Heart right ventricle (tissue), 16 donors: Measurements from ENCODE around the gene TRAF7. TPM values are rescaled to one million over a fixed set of nuclear protein-coding genes. Genes with fewer than 3 reads are reported as not detected.

Source experiments
- ATAC-seq, 8 donors: fragments of 200-7000 bp; cut with Tn5 transposase; one replicate each; pipeline ENCODE4 v1.9.1; 2020; ENCODE audit warnings: mild to moderate bottlenecking in 8 of 8, moderate library complexity in 8 of 8, moderate number of reproducible peaks in 1 of 8
- DNase-seq, 2 donors: peaks; one replicate each; pipeline ENCODE4 v3.0.0-alpha.2; 2020
- H3K27ac ChIP-seq, 10 donors: fragments of 200-600 bp; sonication (generic) in 2 of 10; one replicate each; pipeline versions ENCODE4 v1.5.0 to v1.8.0; 2020 to 2022; ENCODE audit warnings: mild to moderate bottlenecking in 3 of 10
- H3K27me3 ChIP-seq, 7 donors: fragments of 200-600 bp; one replicate each; pipeline ENCODE4 v1.8.0; 2021 to 2022; ENCODE audit warnings: mild to moderate bottlenecking in 2 of 7
- H3K36me3 ChIP-seq, 9 donors: fragments of 200-600 bp; sonication (generic) in 1 of 9; one replicate each; pipeline versions ENCODE4 v1.5.0 to v1.8.0; 2020 to 2022; ENCODE audit warnings: mild to moderate bottlenecking in 2 of 9
- H3K4me1 ChIP-seq, 9 donors: fragments of 200-600 bp; sonication (generic) in 1 of 9; one replicate each; pipeline versions ENCODE4 v1.5.0 to v1.8.0; 2020 to 2022; ENCODE audit warnings: mild to moderate bottlenecking in 4 of 9
- H3K4me3 ChIP-seq, 10 donors: fragments of 200-600 bp; sonication (generic) in 2 of 10; one replicate each; pipeline versions ENCODE4 v1.5.0 to v1.8.0; 2020 to 2022; ENCODE audit warnings: mild to moderate bottlenecking in 7 of 10, moderate library complexity in 2 of 10
- H3K9me3 ChIP-seq, 11 donors: fragments of 200-600 bp in 10 of 11; sonication (generic) in 2 of 11; one replicate each; pipeline versions ENCODE4 v1.5.0 to v1.8.0; 2013 to 2022; ENCODE audit warnings: mild to moderate bottlenecking in 2 of 11, control low read depth in 1 of 11, moderate library complexity in 1 of 11
- WGBS, 2 donors: extraction: QIAGEN DNeasy Blood & Tissue Kit; methylation state at CpG; one replicate each; pipeline ENCODE4 v1.1.7; 2013; ENCODE audit warnings: inconsistent platforms in 1 of 2; 5-methylcytosine and 5-hydroxymethylcytosine counted together
- intact Hi-C, 10 donors: fragments of 100-400 bp; cut with DNase I; formaldehyde crosslinking; loops; one replicate each; pipeline versions ENCODE4 v1.11.1 to v1.14.2; 2022
- polyA plus RNA-seq, 2 donors: library from polyadenylated mRNA; stranded (reverse); fragments of 200-250 nt; gene quantifications; one replicate each; pipeline ENCODE4 v1.2.3, GENCODE V29; 2013
- total RNA-seq, 10 donors: library from RNA; stranded (reverse); fragmentation: NEBNext Ultra II Directional in 3 of 10; extraction: Animal tissue kit (Norgen Biotek cat#: 25700) in 3 of 10; gene quantifications; one replicate each; pipeline versions ENCODE4 v1.2.1 to v1.2.4, GENCODE V29; 2021 to 2023
- TF ChIP-seq, protein P1 (sequence below), 9 donors: fragments of 200-600 bp; sonication (generic) in 2 of 9; IDR thresholded peaks; one replicate each; pipeline versions ENCODE4 v1.5.0 to v1.8.0; 2021 to 2022; ENCODE audit warnings: antibody characterized with exemption in 9 of 9, mild to moderate bottlenecking in 5 of 9, moderate library complexity in 1 of 9
- donor health status: Arrhythmogenic right ventricular cardiomyopathy.
- donor health status: ischemic (EF 13 %, LVEDD 7.1; RV severe dilation, severe dysfunction).
- donor health status: healthy with polysubstance abuse.
- donor health status: DM: no; HTN: yes; CAD: no.
- donor health status: DM: no; HTN: no; CAD: no.
- donor health status: ischemic (EF 25% LVEDD 6.9; RV normal size, moderate dysfunction).
- donor health status: ischemic (EF 25% LVEDD 5.7; RV mildly dilated, moderate dysfunction).
- donor health status: healthy.
- donor health status: DM: yes; HTN: yes; CAD: no.
- donor health status: Ischemic cardiomyopathy.
- donor health status: ischemic (EF 35%, LVEDD 5.7; RV mildly dilated, moderate dysfunction).
- donor health status: nonischemic (EF 11% LVEDD 7.7; RV severe dilation, severe dysfunction).
- donor health status: DM: yes; HTN: yes; CAD: no.
- donor health status: PGD.
- donor health status: ischemic (EF 29% LVEDD 5.4; RV normal size, mild dysfunction).
- donor health status: nonischemic (EF 23%, LVEDD 6.1; RV moderate dilation, normal function).

Gene TRAF7
- total and polyA plus RNA-seq, 12 donors: 14.6 to 44.9 (median 23.8) TPM

DNA sequence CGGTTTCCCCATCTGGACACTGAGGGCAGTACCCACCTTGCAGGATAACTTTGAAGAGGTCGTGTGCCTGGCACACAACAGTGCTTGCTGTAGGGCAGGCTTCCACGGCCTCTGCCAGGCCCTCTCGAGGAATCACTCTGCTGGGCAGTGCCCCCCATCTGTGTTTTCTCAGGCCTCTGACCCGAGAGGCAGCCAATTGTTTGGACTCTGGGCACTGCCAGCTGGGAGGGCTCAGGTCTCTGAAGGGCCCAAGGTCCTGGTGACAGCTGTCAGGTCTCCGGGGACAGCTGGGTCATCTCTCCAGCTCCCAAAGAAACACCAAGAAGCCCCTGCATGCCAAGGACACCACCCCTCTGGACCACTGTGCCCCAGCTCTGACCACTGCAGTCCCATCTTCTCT is 8.2 kb upstream of the TRAF7 start:
- Histone ChIP-seq H3K4me1 (peaks cover 13 to 50% (median 44%) of the 10 kb centered on the region in 9 donors), H3K4me3 (peak overlapping the region in 3 of 10 donors; percentile 49 to 64 (median 57))
- WGBS, 2 donors: 57 to 60% methylated on average over 6 of the region's 6 CpGs

DNA sequence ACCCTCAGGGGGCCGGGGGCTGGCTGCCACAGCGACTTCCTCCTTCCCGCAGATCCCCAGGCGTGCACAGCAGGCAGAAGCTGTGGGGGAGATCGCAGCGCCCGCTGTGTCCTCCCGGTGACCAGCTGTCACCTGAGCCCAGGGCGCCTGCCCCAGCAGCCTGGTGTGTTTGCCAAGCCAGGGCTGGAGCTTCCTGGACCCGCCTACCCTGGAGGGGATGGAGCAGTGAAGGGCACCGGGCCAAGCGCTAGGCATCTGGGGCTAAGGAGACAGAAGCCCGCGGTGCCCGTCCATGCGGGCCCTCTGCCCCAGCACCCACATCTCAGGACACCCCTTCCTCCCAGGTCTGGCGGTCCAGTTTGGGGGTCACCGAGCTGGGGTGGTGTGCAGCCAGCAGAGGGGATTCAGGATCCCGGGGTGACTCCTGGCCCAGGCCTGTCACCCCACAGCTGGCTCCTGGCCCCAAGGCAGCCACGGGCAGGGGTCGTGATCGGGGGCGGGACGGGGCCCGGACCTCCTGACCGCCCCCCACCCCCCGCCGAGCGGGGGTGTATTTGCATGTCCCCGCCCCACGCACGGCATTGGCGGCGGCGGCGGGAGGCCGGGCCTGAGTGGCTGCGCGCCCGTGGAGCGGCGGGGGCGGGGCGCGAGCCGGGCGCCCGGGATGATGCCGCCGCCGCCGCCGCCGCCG is 7.5 kb upstream of the TRAF7 start, which contains the start of gene RAB26:
Gene RAB26, plus strand, starts transcription at position 645 of the 691 bp plus-strand sequence. CDS start 159 bp downstream, outside the sequence.
- WGBS, 2 donors: 9 to 10% methylated on average over 37 to 45 of the region's 55 CpGs
- DNase-seq (peak; percentile 84), ATAC-seq (peak; percentile 82 to 93 (median 90))
- Histone ChIP-seq H3K27me3 (peaks cover 0 to 14% (median 0%) of the 10 kb centered on the region in 7 donors), H3K36me3 (peaks cover 0 to 18% (median 2%) of the 10 kb centered on the region in 9 donors), H3K9me3 (no peaks in the 10 kb centered on the region), H3K4me3 (peak within 1 kb of the TSS; percentile 29 to 64 (median 53)), H3K27ac (peak within 1 kb of the TSS; percentile 13 to 91 (median 82)), H3K4me1 (peaks cover 20 to 58% (median 52%) of the 10 kb centered on the region in 9 donors)
- intact Hi-C loops: loop anchor here in 2 of 10 donors (10.0 kb wide), 2 partner anchors 63 to 143 kb away; partner anchors contain the start of gene ZNF598 (in 1 of the 2)
- TF ChIP-seq, protein P1, sequence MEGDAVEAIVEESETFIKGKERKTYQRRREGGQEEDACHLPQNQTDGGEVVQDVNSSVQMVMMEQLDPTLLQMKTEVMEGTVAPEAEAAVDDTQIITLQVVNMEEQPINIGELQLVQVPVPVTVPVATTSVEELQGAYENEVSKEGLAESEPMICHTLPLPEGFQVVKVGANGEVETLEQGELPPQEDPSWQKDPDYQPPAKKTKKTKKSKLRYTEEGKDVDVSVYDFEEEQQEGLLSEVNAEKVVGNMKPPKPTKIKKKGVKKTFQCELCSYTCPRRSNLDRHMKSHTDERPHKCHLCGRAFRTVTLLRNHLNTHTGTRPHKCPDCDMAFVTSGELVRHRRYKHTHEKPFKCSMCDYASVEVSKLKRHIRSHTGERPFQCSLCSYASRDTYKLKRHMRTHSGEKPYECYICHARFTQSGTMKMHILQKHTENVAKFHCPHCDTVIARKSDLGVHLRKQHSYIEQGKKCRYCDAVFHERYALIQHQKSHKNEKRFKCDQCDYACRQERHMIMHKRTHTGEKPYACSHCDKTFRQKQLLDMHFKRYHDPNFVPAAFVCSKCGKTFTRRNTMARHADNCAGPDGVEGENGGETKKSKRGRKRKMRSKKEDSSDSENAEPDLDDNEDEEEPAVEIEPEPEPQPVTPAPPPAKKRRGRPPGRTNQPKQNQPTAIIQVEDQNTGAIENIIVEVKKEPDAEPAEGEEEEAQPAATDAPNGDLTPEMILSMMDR (IDR thresholded peaks at IDR 0.05): no peak

More for the DNA sequence above, 8.2 kb upstream of the TRAF7 start:
- peak overlapping the region in 9 of 10 donors; percentile 13 to 91 (median 84) for H3K27ac ChIP-seq
- TF ChIP-seq, protein P1 (IDR thresholded peaks at IDR 0.05): no peak
- H3K36me3 ChIP-seq: peaks cover 0 to 12% (median 2%) of the 10 kb centered on the region in 9 donors
- DNase-seq (no peak), ATAC-seq (peak in 3 of 8 donors; percentile 0 to 11 (median 6))
- intact Hi-C loops: loop anchor here in 2 of 10 donors (10.0 kb wide), 2 partner anchors 63 to 143 kb away; partner anchors contain the start of gene ZNF598 (in 1 of the 2)
- peaks cover 0 to 14% (median 0%) of the 10 kb centered on the region in 7 donors for H3K27me3 ChIP-seq
- H3K9me3 ChIP-seq: no peaks in the 10 kb centered on the region

DNA sequence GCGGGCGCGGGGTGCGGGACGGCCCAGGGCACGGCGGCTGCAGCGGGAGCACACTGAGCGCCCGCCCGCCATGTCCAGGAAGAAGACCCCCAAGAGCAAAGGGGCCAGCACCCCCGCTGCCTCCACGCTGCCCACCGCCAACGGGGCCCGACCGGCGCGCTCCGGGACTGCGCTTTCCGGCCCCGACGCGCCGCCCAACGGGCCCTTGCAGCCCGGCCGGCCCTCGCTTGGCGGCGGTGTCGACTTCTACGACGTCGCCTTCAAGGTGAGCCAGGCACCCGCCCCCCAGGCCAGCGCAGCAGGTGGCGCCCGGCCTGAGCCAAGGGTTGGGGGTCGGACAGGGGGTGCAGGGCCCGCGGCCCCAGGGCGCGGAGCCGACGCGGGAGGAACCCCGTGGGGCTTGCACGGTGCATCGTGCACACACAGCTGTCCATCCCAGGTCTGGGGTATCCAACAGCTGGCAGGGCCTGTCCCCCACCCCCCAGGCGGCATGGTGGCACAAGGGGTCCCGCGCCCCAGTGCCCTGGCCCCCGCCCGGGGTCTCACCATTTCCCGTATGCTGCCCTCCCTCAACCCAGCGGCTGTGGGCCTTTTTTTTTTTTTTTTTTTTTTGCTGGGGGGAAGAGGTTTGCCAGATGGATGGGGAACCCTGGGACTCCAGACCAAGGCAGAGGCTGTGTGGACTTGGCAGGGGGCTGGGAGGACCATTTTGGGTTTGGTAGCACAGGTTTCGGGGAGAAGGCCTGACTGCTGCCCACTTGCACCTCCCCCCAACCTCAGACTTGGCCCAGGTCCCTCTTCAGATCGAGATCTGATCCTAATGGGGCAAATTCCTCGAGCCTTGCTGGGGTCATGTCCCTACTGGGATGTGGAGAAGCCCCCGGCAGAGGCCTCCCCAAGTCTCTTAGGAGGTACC is 6.6 kb upstream of the TRAF7 start:
- no peaks in the 10 kb centered on the region for H3K9me3 ChIP-seq
- peak overlapping the region; percentile 29 to 64 (median 53) for H3K4me3 ChIP-seq
- peaks cover 0 to 22% (median 2%) of the 10 kb centered on the region in 9 donors for H3K36me3 ChIP-seq
- peaks cover 0 to 14% (median 0%) of the 10 kb centered on the region in 7 donors for H3K27me3 ChIP-seq
- WGBS, 2 donors: 4 to 5% methylated on average over 51 to 61 of the region's 62 CpGs
- DNase-seq: no peak
- H3K27ac ChIP-seq: peak overlapping the region in 3 of 10 donors; percentile 16 to 84 (median 47)
- TF ChIP-seq, protein P1 (IDR thresholded peaks at IDR 0.05): no peak
- intact Hi-C loops: loop anchor here in 2 of 10 donors (10.0 kb wide), 2 partner anchors 64 to 144 kb away; partner anchors contain the start of gene ZNF598 (in 1 of the 2)
- peaks cover 29 to 66% (median 60%) of the 10 kb centered on the region in 9 donors for H3K4me1 ChIP-seq
- no peak for ATAC-seq
